GM12875 (cell line): ENCODE results near the gene CCDC33.

ENCODE experiments used
- H3K4me3 ChIP-seq: one replicate; pipeline ENCODE4 v1.5.1; 2011; ENCODE audit warnings: low read depth, low read length, control low read depth
- TF ChIP-seq, protein P1 (sequence below): IDR thresholded peaks from 2 replicates; pipeline ENCODE4 v1.5.1; 2011; ENCODE audit warnings: low read depth, mild to moderate bottlenecking, control low read depth, inconsistent platforms, low read length, moderate library complexity, borderline replicate concordance; ENCODE audit not compliant: insufficient read depth

Gene CCDC33

DNA sequence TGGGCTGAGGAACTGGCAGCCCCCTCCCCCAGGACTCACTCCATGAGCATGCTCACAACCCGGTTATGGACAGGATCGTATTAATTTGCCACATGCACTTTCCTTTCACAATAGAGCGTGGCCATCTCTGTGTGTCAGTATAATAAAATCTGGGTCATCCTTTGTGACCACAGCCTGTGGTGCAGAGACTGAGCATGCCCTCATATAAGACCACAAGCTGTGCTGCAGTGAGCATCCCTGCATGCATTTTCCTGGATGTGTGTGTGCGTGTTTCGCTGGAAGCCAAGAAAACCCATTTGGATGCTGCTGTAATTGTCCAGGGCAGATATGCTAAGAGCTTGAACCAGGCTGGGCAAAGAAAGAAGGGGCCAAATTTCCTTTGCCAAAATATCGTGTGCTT is 91.6 kb downstream of the CCDC33 start:
- TF ChIP-seq, protein P1, sequence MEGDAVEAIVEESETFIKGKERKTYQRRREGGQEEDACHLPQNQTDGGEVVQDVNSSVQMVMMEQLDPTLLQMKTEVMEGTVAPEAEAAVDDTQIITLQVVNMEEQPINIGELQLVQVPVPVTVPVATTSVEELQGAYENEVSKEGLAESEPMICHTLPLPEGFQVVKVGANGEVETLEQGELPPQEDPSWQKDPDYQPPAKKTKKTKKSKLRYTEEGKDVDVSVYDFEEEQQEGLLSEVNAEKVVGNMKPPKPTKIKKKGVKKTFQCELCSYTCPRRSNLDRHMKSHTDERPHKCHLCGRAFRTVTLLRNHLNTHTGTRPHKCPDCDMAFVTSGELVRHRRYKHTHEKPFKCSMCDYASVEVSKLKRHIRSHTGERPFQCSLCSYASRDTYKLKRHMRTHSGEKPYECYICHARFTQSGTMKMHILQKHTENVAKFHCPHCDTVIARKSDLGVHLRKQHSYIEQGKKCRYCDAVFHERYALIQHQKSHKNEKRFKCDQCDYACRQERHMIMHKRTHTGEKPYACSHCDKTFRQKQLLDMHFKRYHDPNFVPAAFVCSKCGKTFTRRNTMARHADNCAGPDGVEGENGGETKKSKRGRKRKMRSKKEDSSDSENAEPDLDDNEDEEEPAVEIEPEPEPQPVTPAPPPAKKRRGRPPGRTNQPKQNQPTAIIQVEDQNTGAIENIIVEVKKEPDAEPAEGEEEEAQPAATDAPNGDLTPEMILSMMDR = no peak
- no peak overlapping the region for H3K4me3 ChIP-seq

DNA sequence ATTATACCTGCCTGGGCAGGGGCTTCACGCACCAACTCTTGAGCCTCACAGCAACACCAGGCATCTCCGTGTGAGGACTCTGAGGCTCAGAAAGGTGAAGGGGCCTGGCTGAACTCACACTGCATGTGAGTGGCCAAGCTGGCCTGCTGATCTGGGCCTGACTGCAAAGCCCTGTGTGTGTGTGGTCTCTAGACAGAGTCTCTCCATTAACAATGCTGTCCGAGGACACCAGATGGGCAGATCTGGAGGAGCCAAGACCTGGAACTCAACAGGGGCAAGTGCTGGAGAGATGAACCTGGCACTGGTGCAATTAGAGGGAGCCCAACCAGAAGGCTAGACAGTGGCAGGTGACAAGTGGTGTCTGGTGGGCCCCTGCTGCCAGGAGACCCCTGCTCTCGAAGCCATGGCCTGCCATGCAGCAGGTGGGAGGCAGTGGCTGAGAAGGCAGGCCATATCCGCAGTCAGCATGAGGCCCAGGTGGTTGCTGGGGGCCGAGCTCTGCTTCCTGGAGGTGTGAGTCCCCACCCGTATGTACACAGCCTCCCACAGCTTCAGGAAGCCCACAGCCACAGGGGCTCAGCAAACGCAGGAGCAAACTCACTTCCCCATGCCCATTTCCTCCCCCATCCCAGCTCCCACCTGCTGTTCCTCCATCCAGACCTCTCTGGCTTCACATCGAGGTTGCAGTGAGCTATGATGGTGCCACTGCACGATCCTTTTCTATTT is 92.4 kb downstream of the CCDC33 start:
- no peak overlapping the region for H3K4me3 ChIP-seq
- TF ChIP-seq, protein P1 = no peak

DNA sequence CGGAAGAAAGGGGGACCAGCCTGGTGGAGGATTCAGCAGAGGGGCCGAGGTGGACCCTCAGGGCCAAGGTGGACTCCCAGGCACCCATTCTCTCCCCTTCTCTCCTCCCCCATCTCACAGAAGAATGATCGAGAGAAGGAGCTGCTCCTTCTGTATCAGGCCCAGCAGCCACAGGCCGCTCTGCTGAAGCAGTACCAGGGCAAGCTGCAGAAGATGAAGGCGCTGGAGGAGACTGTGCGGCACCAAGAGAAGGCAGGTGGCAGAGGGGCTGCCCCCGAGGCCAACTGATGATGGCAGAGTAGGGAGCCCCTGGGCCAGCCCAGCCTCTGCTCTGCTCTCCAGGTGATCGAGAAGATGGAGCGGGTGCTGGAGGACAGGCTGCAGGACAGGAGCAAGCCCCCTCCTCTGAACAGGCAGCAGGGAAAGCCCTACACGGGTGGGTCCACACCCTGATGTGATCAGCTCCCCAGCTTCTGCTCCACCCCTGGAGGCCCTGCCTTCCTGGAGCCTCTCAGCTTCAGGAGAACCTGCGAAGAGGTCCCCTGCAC is 94.8 kb downstream of the CCDC33 start:
- TF ChIP-seq, protein P1 = no peak
- no peak overlapping the region for H3K4me3 ChIP-seq

DNA sequence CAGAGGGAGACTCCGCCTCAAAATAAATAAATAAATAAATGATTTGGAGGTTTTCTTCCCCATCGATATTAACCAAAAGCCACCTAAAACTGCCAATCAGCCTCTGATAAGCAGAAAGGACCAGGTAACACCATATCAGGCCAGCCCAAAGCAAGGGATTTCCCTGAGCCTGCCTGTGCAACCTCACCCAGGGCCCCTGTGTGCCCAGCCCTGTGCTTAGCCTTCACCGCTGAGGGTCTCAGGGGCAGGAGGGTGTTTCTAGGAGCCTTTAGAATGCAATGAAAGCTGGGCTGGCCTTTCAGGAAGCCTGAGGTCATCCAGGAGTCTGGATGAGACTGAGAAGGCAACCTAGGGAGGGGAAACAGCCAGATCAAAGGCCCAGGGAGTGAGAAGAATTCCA is 95.9 kb downstream of the CCDC33 start:
- TF ChIP-seq, protein P1 = no peak
- H3K4me3 ChIP-seq = no peak overlapping the region

DNA sequence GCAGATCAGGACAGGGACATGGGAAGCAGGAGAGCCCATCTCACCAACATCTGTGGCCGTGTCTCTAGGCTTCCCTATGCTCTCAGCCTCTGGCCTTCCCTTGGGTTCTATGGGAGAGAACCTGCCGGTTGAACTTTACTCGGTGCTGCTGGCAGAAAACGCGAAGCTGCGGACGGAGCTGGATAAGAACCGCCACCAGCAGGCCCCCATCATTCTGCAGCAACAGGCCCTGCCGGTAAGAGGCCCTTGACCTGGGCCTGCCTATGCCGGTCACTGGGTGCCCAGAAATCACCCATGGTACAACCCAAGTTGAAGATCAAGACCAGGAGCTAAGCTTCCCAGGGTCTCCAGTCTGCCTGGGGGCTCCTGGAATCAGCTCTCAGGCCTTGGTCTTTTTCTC is 96.5 kb downstream of the CCDC33 start:
- TF ChIP-seq, protein P1 = no peak
- no peak overlapping the region for H3K4me3 ChIP-seq

DNA sequence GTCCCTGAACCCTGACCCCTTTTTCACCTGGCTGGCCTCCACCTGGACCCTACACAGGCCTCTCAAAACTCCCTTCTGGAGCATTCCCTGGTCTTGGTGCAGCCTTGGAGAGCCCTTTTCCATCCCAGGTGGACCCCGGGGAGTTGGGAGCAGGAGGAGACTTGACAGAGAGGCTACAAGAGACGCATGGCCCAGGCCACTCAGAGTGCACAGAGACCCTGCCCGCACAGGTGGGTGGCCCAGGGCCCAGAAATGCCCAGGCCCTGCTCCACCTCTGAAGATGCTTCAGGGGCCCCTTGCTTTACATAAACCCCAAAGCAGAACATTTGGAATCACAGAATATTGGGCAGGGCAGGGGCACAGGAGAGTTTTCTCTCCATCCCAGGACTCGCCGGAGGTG is 97.0 kb downstream of the CCDC33 start:
- TF ChIP-seq, protein P1 = no peak
- H3K4me3 ChIP-seq = no peak overlapping the region

DNA sequence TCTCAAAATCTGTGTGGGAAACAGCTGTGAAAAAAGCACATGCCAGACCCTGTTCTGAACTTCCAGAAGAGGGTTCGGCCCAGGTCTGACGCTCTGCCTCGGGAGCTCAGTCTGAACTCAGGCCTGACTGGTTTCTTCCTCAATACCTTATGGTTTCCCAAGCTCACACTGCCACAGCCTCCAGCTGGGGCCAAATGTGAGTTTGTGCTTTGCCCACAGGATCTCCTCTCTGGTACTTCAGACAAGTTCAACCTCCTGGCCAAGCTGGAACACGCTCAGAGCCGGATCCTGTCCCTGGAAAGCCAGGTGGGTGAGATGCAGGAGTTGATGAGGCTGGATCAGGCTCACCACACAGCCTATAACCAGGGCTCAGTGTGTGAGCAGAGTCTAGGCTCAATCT is 97.5 kb downstream of the CCDC33 start:
- no peak overlapping the region for H3K4me3 ChIP-seq
- TF ChIP-seq, protein P1 = no peak
